ENCODE measurements around the gene KCNMA1.

KCNMA1 gene

DNA sequence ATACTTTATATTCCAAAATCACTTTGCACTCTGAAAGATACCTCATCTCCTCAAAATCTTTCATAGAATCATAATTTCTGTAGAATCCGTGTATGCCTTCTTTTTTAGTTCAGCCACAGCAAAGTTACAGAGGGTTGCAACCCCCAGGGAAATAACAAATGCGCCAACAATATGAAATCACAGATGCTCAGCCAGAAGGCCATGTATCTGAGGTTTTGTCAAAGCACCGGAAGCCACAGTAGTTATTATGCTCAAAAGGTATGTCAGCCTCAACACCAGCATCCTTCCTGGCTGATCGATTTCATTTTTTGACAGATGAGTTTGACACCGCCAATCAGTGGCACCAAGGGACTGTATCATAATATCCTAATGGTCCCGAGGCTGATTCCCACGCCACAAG is 204.1 kb downstream of the KCNMA1 start:
- Histone ChIP-seq H3K4me1 (ENCODE audit: insufficient read depth, insufficient read length) (peaks cover 2% of the 10 kb centered on the region), H3K9ac (ENCODE audit: insufficient read length, low read depth) (no peak overlapping the region), H3K4me3 (ENCODE audit: insufficient read length, low read depth) (no peak overlapping the region), H3K9me3 (ENCODE audit: insufficient read depth, low read length) (no peaks in the 10 kb centered on the region), H3K36me3 (ENCODE audit: insufficient read depth, insufficient read length, low read length) (no peaks in the 10 kb centered on the region), H3K27me3 (ENCODE audit: insufficient read depth, insufficient read length) (no peaks in the 10 kb centered on the region)
- DNase-seq (ENCODE audit: low read depth, low spot score), result no peak
- TF ChIP-seq YY1 (IDR thresholded peaks at IDR 0.05; ENCODE audit: insufficient read depth, insufficient read length) (no peak), SUZ12 (IDR thresholded peaks at IDR 0.05; ENCODE audit: extremely low read depth, insufficient read depth, insufficient read length) (no peak), ZNF274 (IDR thresholded peaks at IDR 0.05; ENCODE audit: low read depth, low read length) (no peak)

DNA sequence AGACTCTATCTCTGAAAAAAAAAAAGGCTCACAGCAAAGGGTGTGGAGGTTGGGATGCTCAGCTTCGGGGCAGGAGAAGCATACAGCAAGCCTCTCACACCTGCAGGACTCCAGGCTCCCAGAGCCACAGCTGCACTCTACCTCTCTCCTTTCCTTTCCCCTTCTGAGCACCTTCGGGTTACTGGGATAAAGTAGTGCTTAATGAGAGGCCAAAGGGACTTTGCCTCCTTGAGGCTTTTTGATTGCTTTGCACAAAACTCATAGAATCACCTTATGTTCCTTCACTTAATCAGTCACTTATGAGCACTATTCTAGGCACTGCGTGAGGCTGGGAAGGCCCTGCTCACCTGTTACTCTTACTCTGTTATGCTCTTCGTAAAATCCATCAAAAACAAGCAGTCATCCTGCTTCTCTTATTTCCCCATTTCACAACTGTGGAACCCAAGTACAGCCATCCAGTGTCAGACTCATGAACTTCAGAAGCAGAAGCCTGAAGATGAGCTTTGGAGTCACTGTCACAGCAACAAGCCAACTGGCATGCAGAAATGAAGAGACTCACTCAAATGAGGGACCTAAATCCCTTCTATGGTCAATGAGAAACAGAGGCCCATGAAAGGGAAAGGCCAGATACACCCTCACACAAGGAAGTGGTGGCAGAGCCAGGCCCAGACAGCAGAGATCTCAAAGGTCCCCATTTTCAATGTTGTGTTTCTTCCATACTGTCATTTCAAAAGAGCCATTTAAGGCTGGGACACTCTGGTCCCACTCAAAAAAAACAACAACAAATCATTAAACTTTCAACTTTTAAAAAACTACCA is 205.4 kb downstream of the KCNMA1 start:
- H3K9me3 ChIP-seq (ENCODE audit: insufficient read depth, low read length), result no peaks in the 10 kb centered on the region
- peaks cover 2% of the 10 kb centered on the region for H3K4me1 ChIP-seq (ENCODE audit: insufficient read depth, insufficient read length)
- DNase-seq (ENCODE audit: low read depth, low spot score), result no peak
- H3K9ac ChIP-seq (ENCODE audit: insufficient read length, low read depth), result no peak overlapping the region
- TF ChIP-seq SUZ12 (IDR thresholded peaks at IDR 0.05; ENCODE audit: extremely low read depth, insufficient read depth, insufficient read length) (no peak), ZNF274 (IDR thresholded peaks at IDR 0.05; ENCODE audit: low read depth, low read length) (no peak), YY1 (IDR thresholded peaks at IDR 0.05; ENCODE audit: insufficient read depth, insufficient read length) (no peak)
- no peaks in the 10 kb centered on the region for H3K27me3 ChIP-seq (ENCODE audit: insufficient read depth, insufficient read length)
- H3K4me3 ChIP-seq (ENCODE audit: insufficient read length, low read depth), result no peak overlapping the region
- H3K36me3 ChIP-seq (ENCODE audit: insufficient read depth, insufficient read length, low read length), result no peaks in the 10 kb centered on the region

DNA sequence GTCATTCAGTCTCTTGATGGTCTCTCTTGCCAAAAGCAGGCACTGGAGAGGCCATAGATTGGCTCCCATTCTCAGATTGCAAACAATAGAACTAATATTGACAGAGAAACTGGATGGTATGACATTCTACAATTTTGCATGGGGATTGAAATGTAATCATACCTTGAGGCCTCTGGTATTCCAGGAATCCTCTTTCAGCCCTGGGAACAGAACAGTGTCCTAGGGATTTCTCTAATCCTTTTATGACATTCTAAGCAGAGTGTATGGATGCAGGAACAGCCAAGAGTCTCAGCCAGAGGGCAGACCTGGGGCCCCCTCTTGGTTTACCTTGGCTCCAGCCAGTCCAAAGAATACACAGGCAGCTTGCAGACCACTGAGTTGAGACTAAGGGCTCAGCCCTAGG is 206.4 kb downstream of the KCNMA1 start:
- Histone ChIP-seq H3K9ac (ENCODE audit: insufficient read length, low read depth) (no peak overlapping the region), H3K4me3 (ENCODE audit: insufficient read length, low read depth) (no peak overlapping the region), H3K4me1 (ENCODE audit: insufficient read depth, insufficient read length) (peaks cover 2% of the 10 kb centered on the region), H3K36me3 (ENCODE audit: insufficient read depth, insufficient read length, low read length) (no peaks in the 10 kb centered on the region), H3K9me3 (ENCODE audit: insufficient read depth, low read length) (no peaks in the 10 kb centered on the region), H3K27me3 (ENCODE audit: insufficient read depth, insufficient read length) (no peaks in the 10 kb centered on the region)
- no peak for TF ChIP-seq SUZ12 (IDR thresholded peaks at IDR 0.05; ENCODE audit: extremely low read depth, insufficient read depth, insufficient read length)
- no peak for TF ChIP-seq ZNF274 (IDR thresholded peaks at IDR 0.05; ENCODE audit: low read depth, low read length)
- TF ChIP-seq YY1 (IDR thresholded peaks at IDR 0.05; ENCODE audit: insufficient read depth, insufficient read length), result no peak
- peak; percentile 36 for DNase-seq (ENCODE audit: low read depth, low spot score)

DNA sequence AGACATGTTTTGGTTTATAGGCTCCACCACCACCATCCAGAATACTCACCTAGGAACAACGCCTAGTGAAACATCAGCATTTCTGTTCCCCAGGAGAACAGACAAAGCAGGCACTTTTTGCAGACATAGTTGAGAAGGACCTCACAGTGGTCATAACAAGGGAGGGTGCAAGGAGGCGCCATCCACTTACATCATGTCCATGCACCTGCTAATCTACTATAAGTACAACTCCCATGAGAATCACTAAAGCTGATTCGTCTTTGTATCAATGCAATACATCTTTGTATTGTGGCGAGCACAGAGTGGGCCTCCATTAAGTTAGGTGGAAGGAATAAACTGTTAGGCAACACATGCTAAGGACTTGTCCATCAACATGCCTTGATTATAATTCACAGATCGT is 207.1 kb downstream of the KCNMA1 start:
- Histone ChIP-seq H3K4me3 (ENCODE audit: insufficient read length, low read depth) (no peak overlapping the region), H3K4me1 (ENCODE audit: insufficient read depth, insufficient read length) (peaks cover 2% of the 10 kb centered on the region), H3K9me3 (ENCODE audit: insufficient read depth, low read length) (no peaks in the 10 kb centered on the region), H3K27me3 (ENCODE audit: insufficient read depth, insufficient read length) (no peaks in the 10 kb centered on the region), H3K9ac (ENCODE audit: insufficient read length, low read depth) (no peak overlapping the region), H3K36me3 (ENCODE audit: insufficient read depth, insufficient read length, low read length) (no peaks in the 10 kb centered on the region)
- no peak for DNase-seq (ENCODE audit: low read depth, low spot score)
- TF ChIP-seq SUZ12 (IDR thresholded peaks at IDR 0.05; ENCODE audit: extremely low read depth, insufficient read depth, insufficient read length) (no peak), ZNF274 (IDR thresholded peaks at IDR 0.05; ENCODE audit: low read depth, low read length) (no peak), YY1 (IDR thresholded peaks at IDR 0.05; ENCODE audit: insufficient read depth, insufficient read length) (no peak)

DNA sequence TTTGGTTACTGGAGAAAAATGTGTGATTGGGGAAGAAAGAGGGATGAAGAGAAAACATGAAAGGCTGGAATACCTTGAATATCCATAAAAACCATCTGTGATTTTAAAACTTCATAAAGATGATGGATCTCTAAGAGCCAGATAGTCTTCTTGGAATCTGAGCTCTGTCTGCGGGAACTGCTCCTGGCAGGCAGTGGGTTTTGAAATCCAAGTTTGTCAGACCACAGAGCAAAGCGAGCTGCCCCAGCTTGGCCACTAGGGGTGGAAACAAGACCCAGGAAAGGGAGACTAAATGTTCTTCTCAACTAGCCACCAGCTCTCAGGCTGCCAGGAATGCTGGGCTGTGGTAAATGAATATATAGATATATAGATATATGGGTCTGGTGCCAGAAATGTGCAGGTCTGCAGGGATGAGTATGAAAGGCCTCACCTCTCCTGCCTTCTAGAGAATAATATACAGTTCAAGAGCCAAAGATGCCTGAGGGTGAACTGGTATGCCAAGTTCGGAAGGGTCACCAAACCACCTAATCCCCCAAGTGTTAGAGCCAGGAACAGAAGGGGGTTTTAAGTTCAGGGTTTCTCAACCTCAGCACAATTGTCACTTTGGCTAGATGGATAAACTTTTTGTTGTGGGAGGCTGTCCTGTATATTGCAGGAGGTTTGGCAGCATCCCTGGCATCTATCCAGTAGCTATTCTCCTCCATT is 208.8 kb downstream of the KCNMA1 start:
- H3K4me3 ChIP-seq (ENCODE audit: insufficient read length, low read depth), result no peak overlapping the region
- H3K9me3 ChIP-seq (ENCODE audit: insufficient read depth, low read length), result no peaks in the 10 kb centered on the region
- no peaks in the 10 kb centered on the region for H3K27me3 ChIP-seq (ENCODE audit: insufficient read depth, insufficient read length)
- H3K4me1 ChIP-seq (ENCODE audit: insufficient read depth, insufficient read length), result peaks cover 2% of the 10 kb centered on the region
- TF ChIP-seq ZNF274 (IDR thresholded peaks at IDR 0.05; ENCODE audit: low read depth, low read length) (no peak), YY1 (IDR thresholded peaks at IDR 0.05; ENCODE audit: insufficient read depth, insufficient read length) (no peak), SUZ12 (IDR thresholded peaks at IDR 0.05; ENCODE audit: extremely low read depth, insufficient read depth, insufficient read length) (no peak)
- no peak overlapping the region for H3K9ac ChIP-seq (ENCODE audit: insufficient read length, low read depth)
- H3K36me3 ChIP-seq (ENCODE audit: insufficient read depth, insufficient read length, low read length), result no peaks in the 10 kb centered on the region
- peak; percentile 49 for DNase-seq (ENCODE audit: low read depth, low spot score)

DNA sequence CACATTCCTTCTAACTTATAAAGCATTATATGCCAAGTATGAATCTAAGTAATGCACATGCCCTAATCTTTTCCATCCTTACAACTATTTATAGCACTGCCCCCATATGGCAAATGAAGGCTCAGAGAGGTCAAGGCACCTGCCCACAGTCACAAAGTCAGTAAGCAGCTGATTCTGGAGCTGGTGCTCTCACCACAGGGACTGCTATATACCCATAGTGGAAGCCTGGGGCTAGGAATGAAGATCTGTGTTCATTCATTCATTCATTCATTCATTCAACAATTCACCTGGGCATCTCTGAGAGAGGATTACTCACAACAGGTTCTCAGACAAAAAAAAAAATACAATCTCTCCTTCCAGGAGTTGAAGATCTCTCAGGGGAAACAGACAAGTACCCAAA is 213.4 kb downstream of the KCNMA1 start:
- H3K36me3 ChIP-seq (ENCODE audit: insufficient read depth, insufficient read length, low read length), result no peaks in the 10 kb centered on the region
- no peaks in the 10 kb centered on the region for H3K4me1 ChIP-seq (ENCODE audit: insufficient read depth, insufficient read length)
- no peak for DNase-seq (ENCODE audit: low read depth, low spot score)
- no peak overlapping the region for H3K9ac ChIP-seq (ENCODE audit: insufficient read length, low read depth)
- no peaks in the 10 kb centered on the region for H3K27me3 ChIP-seq (ENCODE audit: insufficient read depth, insufficient read length)
- H3K9me3 ChIP-seq (ENCODE audit: insufficient read depth, low read length), result no peaks in the 10 kb centered on the region
- TF ChIP-seq ZNF274 (IDR thresholded peaks at IDR 0.05; ENCODE audit: low read depth, low read length) (no peak), SUZ12 (IDR thresholded peaks at IDR 0.05; ENCODE audit: extremely low read depth, insufficient read depth, insufficient read length) (no peak), YY1 (IDR thresholded peaks at IDR 0.05; ENCODE audit: insufficient read depth, insufficient read length) (no peak)
- H3K4me3 ChIP-seq (ENCODE audit: insufficient read length, low read depth), result no peak overlapping the region

All from NT2/D1 (cell line).